Skin epidermis (tissue), 12 donors: ENCODE results near the gene CAPS.
A peak's percentile ranks its signal among the peaks of the same experiment; 100 is the strongest.
"Not testable (repeated sequence)": the region's sequence is repeated elsewhere in the genome, so short reads cannot be mapped to it uniquely, and the experiment has no call there.

Experiments
- H3K27ac ChIP-seq, 21 experiments: fragments of 200-600 bp; sonication (generic) in 11 of 21; one replicate each; pipeline ENCODE4 v1.5.0; 2020; ENCODE audit warnings: mild to moderate bottlenecking in 3 of 21, inconsistent platforms in 2 of 21, moderate library complexity in 2 of 21
- H3K4me3 ChIP-seq, 7 experiments: fragments of 200-600 bp; sonication (generic) in 2 of 7; one replicate each; pipeline ENCODE4 v1.5.0; 2020; ENCODE audit warnings: inconsistent platforms in 2 of 7, mild to moderate bottlenecking in 2 of 7, moderate library complexity in 1 of 7

Gene CAPS

GRCh38 chr19:5913739-5914357 is at the start of gene CAPS:
Gene CAPS, plus strand, starts transcription at chr19:5914254. Its CDS starts 153 bp downstream, at chr19:5914407.
- peak within 1 kb of the TSS in 10 of 21 experiments; percentile 15 to 77 (median 38) for H3K27ac ChIP-seq

GRCh38 chr19:5864725-5865486 is 49.1 kb upstream of the CAPS start:
- no peak overlapping the region for H3K27ac ChIP-seq

More at GRCh38 chr19:5913739-5914357, at the start of gene CAPS:
- no peak within 1 kb of the TSS for H3K4me3 ChIP-seq

GRCh38 chr19:5865772-5866171 is 48.3 kb upstream of the CAPS start:
- no peak overlapping the region for H3K4me3 ChIP-seq
- H3K27ac ChIP-seq: no peak overlapping the region

More at GRCh38 chr19:5864725-5865486, 49.1 kb upstream of the CAPS start:
- H3K4me3 ChIP-seq: no peak overlapping the region

- Histone ChIP-seq H3K4me3 (no peak overlapping the region), H3K27ac (no peak overlapping the region)
These were observed 46.6 kb upstream of the CAPS start for GRCh38 chr19:5867201-5868136.

GRCh38 chr19:5870986-5871394 is 43.1 kb upstream of the CAPS start:
- no peak overlapping the region for H3K4me3 ChIP-seq
- H3K27ac ChIP-seq: no peak overlapping the region

GRCh38 chr19:5873617-5874199 is 40.3 kb upstream of the CAPS start:
- no peak overlapping the region for H3K27ac ChIP-seq
- no peak overlapping the region for H3K4me3 ChIP-seq

- not testable (repeated sequence) for H3K4me3 ChIP-seq, H3K27ac ChIP-seq
These were observed 39.6 kb upstream of the CAPS start for GRCh38 chr19:5874496-5874895.

GRCh38 chr19:5877427-5877826 is 36.6 kb upstream of the CAPS start:
- Histone ChIP-seq H3K4me3 (no peak overlapping the region), H3K27ac (no peak overlapping the region)

GRCh38 chr19:5877882-5878281 is 36.2 kb upstream of the CAPS start:
- Histone ChIP-seq H3K4me3 (no peak overlapping the region), H3K27ac (no peak overlapping the region)

- no peak overlapping the region for H3K4me3 ChIP-seq
- H3K27ac ChIP-seq: no peak overlapping the region
These were observed 33.9 kb upstream of the CAPS start for GRCh38 chr19:5880196-5880595.

- no peak overlapping the region for H3K4me3 ChIP-seq
- H3K27ac ChIP-seq: no peak overlapping the region
These were observed 33.4 kb upstream of the CAPS start for GRCh38 chr19:5880604-5881078.

GRCh38 chr19:5881543-5882299 is 32.3 kb upstream of the CAPS start:
- no peak overlapping the region for H3K27ac ChIP-seq
- no peak overlapping the region for H3K4me3 ChIP-seq

- H3K4me3 ChIP-seq: no peak overlapping the region
- H3K27ac ChIP-seq: no peak overlapping the region
These were observed 31.6 kb upstream of the CAPS start for GRCh38 chr19:5882421-5882968.

- H3K4me3 ChIP-seq, H3K27ac ChIP-seq: not testable (repeated sequence)
These were observed 30.7 kb upstream of the CAPS start for GRCh38 chr19:5883157-5883873.

GRCh38 chr19:5884065-5884811 is 29.8 kb upstream of the CAPS start:
- not testable (repeated sequence) for H3K4me3 ChIP-seq, H3K27ac ChIP-seq

- Histone ChIP-seq H3K27ac (no peak overlapping the region), H3K4me3 (no peak overlapping the region)
These were observed 24.6 kb upstream of the CAPS start for GRCh38 chr19:5889288-5889971.

- Histone ChIP-seq H3K27ac (no peak overlapping the region), H3K4me3 (no peak overlapping the region)
These were observed 24.0 kb upstream of the CAPS start for GRCh38 chr19:5890099-5890498.
